Stimulated activated CD4-positive, alpha-beta T cell treated with anti-CD3 and anti-CD28 coated beads, Interleukin-1b, Interleukin-23, amount 100 ng/mL, for 1 hour (primary cell): Measurements from ENCODE around the gene PCMTD2.

ENCODE experiments used
- DNase-seq, 2 donors: peaks; one replicate each; pipeline ENCODE4 v3.0.0-alpha.2; 2020; ENCODE audit warnings: low read depth in 2 of 2

Gene PCMTD2

GRCh38 chr20:64256282-64256935 is 861 bp downstream of the PCMTD2 start:
- DNase-seq: no peak

GRCh38 chr20:64257107-64257757 is 1.7 kb downstream of the PCMTD2 start:
- DNase-seq: no peak

GRCh38 chr20:64258071-64258823 is 2.7 kb downstream of the PCMTD2 start:
- no peak for DNase-seq

- no peak for DNase-seq
These were observed 4.7 kb downstream of the PCMTD2 start for GRCh38 chr20:64260239-64260638.

- no peak for DNase-seq
These were observed 5.6 kb downstream of the PCMTD2 start for GRCh38 chr20:64261138-64261537.

GRCh38 chr20:64264091-64264490 is 8.5 kb downstream of the PCMTD2 start:
- no peak for DNase-seq

- DNase-seq: no peak
These were observed 9.7 kb downstream of the PCMTD2 start for GRCh38 chr20:64265201-64265600.

GRCh38 chr20:64266988-64267387 is 11.4 kb downstream of the PCMTD2 start:
- DNase-seq: no peak

- no peak for DNase-seq
These were observed 12.6 kb downstream of the PCMTD2 start for GRCh38 chr20:64268174-64268573.

- no peak for DNase-seq
These were observed 14.3 kb downstream of the PCMTD2 start for GRCh38 chr20:64269604-64270411.

GRCh38 chr20:64271636-64272035 is 16.1 kb downstream of the PCMTD2 start:
- no peak for DNase-seq

GRCh38 chr20:64273109-64273508 is 17.6 kb downstream of the PCMTD2 start:
- no peak for DNase-seq

- DNase-seq: no peak
These were observed 21.3 kb downstream of the PCMTD2 start for GRCh38 chr20:64276817-64277216.

- no peak for DNase-seq
These were observed 22.2 kb downstream of the PCMTD2 start for GRCh38 chr20:64277571-64278316.

GRCh38 chr20:64278317-64278681 is 22.8 kb downstream of the PCMTD2 start:
- no peak for DNase-seq

GRCh38 chr20:64279826-64280459 is 24.4 kb downstream of the PCMTD2 start:
- no peak for DNase-seq

- DNase-seq: no peak
These were observed 24.9 kb downstream of the PCMTD2 start for GRCh38 chr20:64280460-64280843.

- no peak for DNase-seq
These were observed 28.1 kb downstream of the PCMTD2 start for GRCh38 chr20:64283646-64284045.

- DNase-seq: peak; percentile 36 to 42
These were observed 30.3 kb downstream of the PCMTD2 start for GRCh38 chr20:64285579-64286446.
